H1 (cell line): Measurements from ENCODE around the gene TPRA1. TPM values are rescaled to one million over a fixed set of nuclear protein-coding genes. Genes with fewer than 3 reads are reported as not detected.

ENCODE experiments used
- KDM5A ChIP-seq: fragments of 200-600 bp; IDR thresholded peaks from 2 replicates; pipeline ENCODE4 v1.7.1; 2012; ENCODE audit warnings: mild to moderate bottlenecking, low read length, inconsistent platforms, mixed read lengths
- POU5F1 ChIP-seq: IDR thresholded peaks from 2 replicates; pipeline ENCODE4 v1.6.1; 2011; ENCODE audit warnings: low read depth, mild to moderate bottlenecking, low read length, moderate library complexity
- SIX5 ChIP-seq: IDR thresholded peaks from 2 replicates; pipeline ENCODE4 v1.6.1; 2011; ENCODE audit warnings: mild to moderate bottlenecking, low read depth, low read length
- SUZ12 ChIP-seq: fragments of 200-600 bp; sonication (generic); IDR thresholded peaks from 2 replicates; pipeline ENCODE4 v1.6.1; 2012; ENCODE audit warnings: mild to moderate bottlenecking, inconsistent platforms, low read length, moderate library complexity, mixed read lengths
- TCF12 ChIP-seq: IDR thresholded peaks from 2 replicates; pipeline ENCODE4 v1.6.1; 2011; ENCODE audit warnings: low read depth, mild to moderate bottlenecking, low read length
- polyA plus RNA-seq, 7 experiments: library from polyadenylated mRNA; depleted of rRNA in 3 of 7; stranded (reverse) in 5 of 7; unstranded in 2 of 7; fragments of >200 nt in 5 of 7; fragments of 200-250 nt in 2 of 7; gene quantifications; 1 replicate in 5 of 7; 2 replicates in 1 of 7; 4 replicates in 1 of 7; pipeline versions ENCODE4 v1.2.1 to v1.2.3, GENCODE V29; 2011 to 2013; ENCODE audit warnings: missing spikeins in 2 of 7, mixed read lengths in 2 of 7
- total RNA-seq: library from RNA; stranded (reverse); fragmentation: NEBNext Ultra II Directional; extraction: Animal tissue kit (Norgen Biotek cat#: 25700); gene quantifications from 2 replicates; pipeline ENCODE4 v1.2.1, GENCODE V29; 2021

The TPRA1 gene
- total and polyA plus RNA-seq, 2 of the 8 experiments (the other 6 are each of a cell fraction or from before 2014, with no cell fraction given): 18.8 to 38.5 TPM

GRCh38 chr3:127551178-127551577 lies 39.4 kb downstream of the TPRA1 start (continued):
- no peak for TF ChIP-seq SIX5
- no peak for TF ChIP-seq KDM5A
- TF ChIP-seq SUZ12: no peak
- TF ChIP-seq POU5F1: no peak
- TF ChIP-seq TCF12: no peak
